HG02623 (cell line): ENCODE data around the gene EID3.
"Not testable (repeated sequence)": the region's sequence is repeated elsewhere in the genome, so short reads cannot be mapped to it uniquely, and the experiment has no call there.

ENCODE experiments used
- ATAC-seq: cut with Tn5 transposase; IDR thresholded peaks from one replicate; pipeline ENCODE4 v1.9.1; 2021; ENCODE audit warnings: moderate library complexity; ENCODE audit not compliant: unreplicated experiment

EID3 gene

GRCh38 chr12:104288635-104289274 lies 14.8 kb upstream of the EID3 start:
- ATAC-seq, result peak; percentile 38

GRCh38 chr12:104290320-104290719 lies 13.2 kb upstream of the EID3 start:
- no peak for ATAC-seq

DNA sequence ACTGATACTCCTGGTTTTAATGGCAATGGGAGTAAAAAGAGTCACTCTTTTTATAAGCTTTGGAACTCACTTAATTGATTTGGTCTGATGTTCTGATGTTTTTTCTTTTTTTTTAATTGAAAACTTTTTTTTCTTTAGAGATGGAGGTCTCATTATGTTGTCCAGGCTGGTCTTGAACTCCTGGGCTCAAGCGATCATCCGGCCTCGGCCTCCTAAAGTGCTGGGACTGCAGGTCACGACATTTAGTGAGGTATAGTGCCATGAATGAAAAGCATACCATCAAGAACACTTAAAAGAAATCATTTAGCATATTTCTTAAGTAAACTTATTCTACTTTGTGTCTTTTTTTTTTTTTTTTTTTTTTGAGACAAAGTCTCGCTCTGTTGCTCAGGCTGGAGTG lies 12.7 kb upstream of the EID3 start:
- no peak for ATAC-seq

DNA sequence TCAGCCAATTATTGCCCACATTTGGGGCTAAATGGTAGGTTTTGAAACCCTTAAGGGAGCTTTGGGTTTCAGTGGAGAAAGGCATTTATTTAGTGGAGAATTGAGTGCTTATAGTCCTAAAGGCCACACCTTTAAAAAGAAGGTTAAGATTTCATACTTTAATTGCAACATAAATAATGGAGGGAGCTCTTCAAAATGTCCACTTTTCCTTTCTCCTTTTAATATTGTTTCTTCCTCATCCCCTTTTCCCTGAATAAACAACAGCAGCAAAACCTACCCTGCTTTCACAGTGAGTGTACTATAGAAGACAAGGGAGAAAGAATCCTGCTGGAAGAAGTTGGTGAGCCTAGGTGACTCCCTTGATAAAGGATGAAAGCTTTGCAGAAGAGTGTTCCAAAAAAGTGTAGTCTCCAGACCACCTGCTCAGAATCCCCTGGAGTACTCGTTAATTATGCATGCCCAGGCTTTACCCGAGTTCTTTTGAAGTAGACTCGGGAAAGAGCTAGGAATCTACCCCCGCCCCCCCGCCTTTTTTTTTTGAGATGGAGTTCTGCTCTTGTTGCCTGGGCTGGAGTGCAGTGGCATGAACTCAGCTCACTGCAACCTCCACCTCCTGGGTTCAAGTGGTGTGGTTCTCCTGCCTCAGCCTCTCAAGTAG lies 11.5 kb upstream of the EID3 start:
- ATAC-seq, result no peak

DNA sequence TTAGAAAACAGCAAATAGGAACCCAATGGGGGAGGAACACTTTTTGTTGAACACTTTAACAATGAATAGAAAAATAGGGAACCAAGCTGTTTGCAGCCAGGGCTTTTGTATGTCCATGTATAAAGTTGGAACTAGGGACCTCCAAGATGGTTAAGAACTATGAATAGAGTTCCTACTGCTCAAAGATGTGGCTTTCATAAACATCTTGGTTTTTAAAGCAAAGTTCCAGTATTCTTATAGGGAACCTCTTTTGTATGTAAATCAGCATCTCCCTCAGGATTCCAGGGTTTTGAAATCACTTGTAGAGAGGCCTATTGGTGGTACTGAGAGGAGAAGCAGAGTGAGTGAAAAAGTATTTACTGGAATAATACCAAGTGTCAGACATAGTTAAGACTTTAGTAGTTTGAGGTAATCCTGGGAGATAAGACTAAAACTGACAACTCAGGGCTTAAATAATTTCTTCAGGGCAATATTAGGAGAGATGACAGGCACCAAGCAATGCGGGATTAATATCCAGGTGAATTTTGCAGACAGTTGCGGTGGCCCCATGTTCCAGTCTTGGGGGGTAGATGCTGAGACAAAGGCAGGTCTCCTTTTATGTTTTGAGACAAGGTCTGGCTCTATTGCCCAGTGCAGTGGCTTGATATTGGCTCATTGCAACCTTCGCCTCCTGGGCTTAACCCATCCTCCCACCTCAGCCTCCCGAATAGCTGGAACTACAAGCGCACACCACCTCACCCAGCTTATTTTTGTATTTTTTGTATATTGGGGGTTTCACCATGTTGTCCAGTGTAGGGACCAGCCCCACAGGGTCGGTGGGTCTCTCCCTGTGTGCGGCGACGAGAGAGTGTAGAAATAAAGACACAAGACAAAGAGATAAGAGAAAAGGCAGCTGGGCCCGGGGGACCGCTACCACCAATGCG lies 10.4 kb upstream of the EID3 start:
- ATAC-seq, result no peak

- not testable (repeated sequence) for ATAC-seq
Measured at GRCh38 chr12:104294158-104294859, 9.2 kb upstream of the EID3 start.

DNA sequence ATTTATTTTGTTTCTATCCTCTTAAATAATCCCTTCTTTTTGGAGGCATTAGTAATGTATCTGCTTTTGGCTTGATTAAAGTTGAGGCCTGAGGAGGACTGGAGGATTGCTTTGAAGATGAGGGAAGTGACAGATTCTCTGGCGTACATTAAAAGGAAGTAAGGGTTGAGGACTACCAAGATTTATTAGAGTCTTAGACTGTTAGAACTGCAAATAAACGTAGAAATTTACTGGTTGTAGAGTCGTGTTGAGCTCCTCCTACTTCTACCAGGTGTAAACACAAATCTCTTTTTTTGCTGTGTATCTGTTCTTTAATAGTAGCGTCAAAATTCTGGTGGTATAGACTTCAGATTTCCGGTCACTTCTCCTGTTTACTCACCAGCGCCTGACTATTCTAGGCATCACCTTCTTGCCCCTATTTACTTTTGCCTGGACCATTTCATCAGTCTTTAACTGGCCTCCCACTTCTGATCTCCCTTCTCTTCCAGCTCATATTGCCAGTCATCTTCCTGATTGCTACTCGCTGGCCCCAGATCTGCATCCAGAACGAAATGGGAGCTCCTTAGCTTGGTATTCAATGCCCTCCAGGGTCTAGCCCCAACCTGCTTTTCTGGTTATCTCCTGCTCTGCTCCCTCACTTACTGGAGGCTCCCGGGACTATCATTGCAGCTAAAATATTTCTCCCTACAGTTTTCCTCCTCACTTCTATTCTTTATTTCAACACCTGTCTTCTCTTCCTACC lies 8.4 kb upstream of the EID3 start:
- no peak for ATAC-seq

GRCh38 chr12:104295954-104296353 lies 7.6 kb upstream of the EID3 start:
- no peak for ATAC-seq

DNA sequence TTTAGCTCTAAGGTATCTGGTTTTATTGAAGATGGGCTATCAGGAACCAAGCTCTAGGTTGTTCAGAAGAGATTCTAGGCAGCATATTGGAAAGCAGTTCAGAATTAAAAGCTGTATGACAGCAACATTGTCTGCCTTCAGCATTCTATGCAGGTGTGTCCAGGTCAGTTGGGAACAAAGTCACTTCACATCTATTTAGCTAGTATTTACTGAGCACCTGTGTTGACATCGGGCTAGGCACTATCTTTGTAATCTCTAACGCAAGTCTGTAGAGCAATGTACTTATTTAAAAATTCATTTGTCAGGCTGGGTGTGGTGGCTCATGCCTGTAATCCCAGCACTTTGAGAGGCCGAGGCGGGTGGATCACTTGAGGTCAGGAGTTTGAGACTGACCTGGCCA lies 6.8 kb upstream of the EID3 start:
- ATAC-seq, result no peak

DNA sequence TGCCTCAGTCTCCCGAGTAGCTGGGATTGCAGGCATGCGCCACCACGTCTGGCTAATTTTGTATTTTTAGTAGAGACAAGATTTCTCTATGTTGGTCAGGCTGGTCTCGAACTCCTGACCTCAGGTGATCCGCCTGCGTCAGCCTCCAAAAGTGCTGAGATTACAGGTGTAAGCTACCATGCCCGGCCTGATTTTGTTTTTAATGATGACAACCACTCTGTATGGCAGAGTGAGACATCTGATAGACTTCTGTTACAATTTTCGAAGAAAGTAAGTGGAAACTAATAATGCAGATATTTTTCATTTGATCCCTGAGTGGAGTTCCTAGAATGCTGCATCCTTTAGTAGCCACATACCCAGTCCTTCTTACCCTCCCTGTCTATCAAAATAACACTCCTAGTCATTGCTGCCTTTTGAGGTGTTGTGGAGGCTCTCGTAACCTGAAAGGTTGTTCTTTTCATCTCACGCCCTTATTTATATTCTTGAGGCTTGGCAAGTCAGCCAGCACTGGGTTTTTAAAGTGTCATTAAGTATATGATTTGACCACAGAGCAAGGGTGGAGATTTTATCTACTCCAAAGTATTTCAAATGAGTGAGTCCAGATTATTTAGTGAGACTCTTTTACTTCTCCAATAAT lies 5.9 kb upstream of the EID3 start:
- ATAC-seq, result no peak

- ATAC-seq, result no peak
Measured at GRCh38 chr12:104299842-104300481, 3.6 kb upstream of the EID3 start.

- no peak for ATAC-seq
Measured at GRCh38 chr12:104304261-104305009, 896 bp downstream of the EID3 start.

DNA sequence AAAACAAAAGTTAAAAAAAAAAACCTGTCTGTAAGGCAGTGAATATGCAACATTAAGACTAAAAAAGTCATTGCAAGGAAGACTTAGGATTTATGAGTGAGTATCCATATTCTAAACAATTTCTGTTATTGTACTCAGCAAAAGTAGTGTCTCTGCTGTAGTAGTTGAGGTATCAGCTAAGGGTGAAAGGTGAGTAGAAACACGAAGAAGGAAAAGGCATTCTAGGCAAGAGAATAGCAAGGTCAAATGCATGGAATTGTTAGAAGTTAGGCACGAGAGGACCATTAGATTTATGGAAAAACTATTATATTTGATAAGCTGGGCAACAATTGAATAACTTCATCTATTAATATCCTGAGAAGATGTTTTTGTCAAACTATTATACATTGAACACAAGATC lies 1.8 kb downstream of the EID3 start:
- ATAC-seq, result no peak

GRCh38 chr12:104306376-104306775 lies 2.8 kb downstream of the EID3 start:
- no peak for ATAC-seq

GRCh38 chr12:104306943-104307654 lies 3.6 kb downstream of the EID3 start:
- ATAC-seq, result no peak

DNA sequence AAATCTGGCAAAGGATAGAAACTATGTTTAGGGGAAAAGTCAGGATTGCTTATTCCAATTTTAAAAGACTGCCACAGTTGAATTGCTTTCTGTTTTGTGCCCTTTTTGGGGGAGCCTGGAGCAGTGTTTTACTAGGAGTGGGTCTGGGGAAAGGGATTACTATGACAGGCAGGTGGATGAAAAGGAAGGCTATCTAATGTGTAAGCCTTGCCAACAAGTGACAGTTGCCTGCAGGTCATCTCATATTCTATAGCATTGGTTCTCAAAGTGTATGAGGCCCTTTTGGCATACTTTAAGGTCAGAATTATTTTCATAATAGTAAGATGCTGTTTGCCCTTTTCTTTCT lies 4.1 kb downstream of the EID3 start:
- no peak for ATAC-seq

DNA sequence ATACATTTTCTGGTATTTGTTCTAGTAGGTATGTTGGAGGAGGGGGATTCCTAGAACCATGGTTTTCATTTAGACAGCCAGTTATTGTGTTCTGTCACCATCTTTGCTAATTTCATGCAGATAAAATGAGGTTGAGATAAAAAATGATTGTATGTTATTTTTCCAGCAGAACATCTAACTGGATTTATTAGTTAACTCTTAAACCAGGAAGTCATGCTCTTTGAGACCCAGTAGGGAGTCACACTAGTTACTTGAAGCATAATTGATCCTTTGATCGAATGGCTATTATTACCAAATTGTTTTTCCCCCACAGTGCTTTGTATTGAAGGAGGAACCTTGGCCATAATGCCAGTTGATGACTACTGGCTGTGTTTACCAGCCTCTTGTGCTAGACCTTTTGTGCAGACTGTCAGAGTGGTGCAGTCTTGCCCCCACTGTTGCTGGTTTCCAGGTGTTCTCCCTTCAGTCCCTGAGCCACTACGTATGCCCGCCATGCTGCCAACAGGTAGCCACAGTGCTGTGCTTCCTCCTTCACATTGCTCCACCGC lies 6.0 kb downstream of the EID3 start:
- no peak for ATAC-seq
